KMS-11 (cell line): ENCODE data around the gene FOXL2.

Source experiments
- H2AFZ ChIP-seq: fragments of 200-600 bp; sonication (generic); 2 replicates; pipeline ENCODE4 v1.6.1; 2016; ENCODE audit warnings: antibody characterized with exemption, mixed run types, low read depth
- H3K27ac ChIP-seq: fragments of 200-600 bp; sonication (generic); 2 replicates; pipeline ENCODE4 v1.6.1; 2016; ENCODE audit warnings: mild to moderate bottlenecking, mixed run types
- H3K27me3 ChIP-seq: fragments of 200-600 bp; sonication (generic); 2 replicates; pipeline ENCODE4 v1.6.1; 2017; ENCODE audit warnings: mild to moderate bottlenecking, low read depth, mixed run types, moderate library complexity; ENCODE audit not compliant: insufficient read depth
- H3K36me3 ChIP-seq: fragments of 200-600 bp; sonication (generic); 2 replicates; pipeline ENCODE4 v1.6.1; 2017; ENCODE audit warnings: mild to moderate bottlenecking, mixed run types; ENCODE audit not compliant: insufficient read depth
- H3K4me1 ChIP-seq: fragments of 200-600 bp; sonication (generic); 2 replicates; pipeline ENCODE4 v1.6.1; 2016; ENCODE audit warnings: mild to moderate bottlenecking, low read depth, mixed run types; ENCODE audit not compliant: poor library complexity, severe bottlenecking
- H3K4me2 ChIP-seq: fragments of 200-600 bp; sonication (generic); 2 replicates; pipeline ENCODE4 v1.7.0; 2016; ENCODE audit warnings: mild to moderate bottlenecking, mixed run types
- H3K4me3 ChIP-seq: fragments of 200-600 bp; sonication (generic); IDR thresholded peaks from 2 replicates; pipeline ENCODE4 v1.6.1; 2017; ENCODE audit warnings: low read depth, low read length, mixed read lengths; ENCODE audit not compliant: insufficient read depth
- H3K79me2 ChIP-seq: fragments of 200-600 bp; sonication (generic); 2 replicates; pipeline ENCODE4 v1.6.1; 2016; ENCODE audit warnings: low read depth, mixed run types; ENCODE audit not compliant: insufficient read depth
- H3K9ac ChIP-seq: fragments of 200-600 bp; sonication (generic); 2 replicates; pipeline ENCODE4 v1.6.1; 2016; ENCODE audit warnings: mild to moderate bottlenecking, mixed run types
- H4K20me1 ChIP-seq: fragments of 200-600 bp; sonication (generic); 2 replicates; pipeline ENCODE4 v1.6.1; 2016; ENCODE audit warnings: mild to moderate bottlenecking, mixed run types; ENCODE audit not compliant: insufficient read depth
- CTCF ChIP-seq: fragments of 200-600 bp; sonication (generic); conservative IDR thresholded peaks from 2 replicates; pipeline ENCODE4 v1.6.1; 2017; ENCODE audit warnings: low read depth, mild to moderate bottlenecking, antibody characterized with exemption, low read length, moderate library complexity, mixed read lengths

Gene FOXL2

GRCh38 chr3:138914870-138915502 is 32.0 kb downstream of the FOXL2 start:
- Histone ChIP-seq H4K20me1 (no peaks in the 10 kb centered on the region), H3K27ac (no peak overlapping the region), H3K79me2 (no peaks in the 10 kb centered on the region), H3K36me3 (no peaks in the 10 kb centered on the region), H3K9ac (peak overlapping the region; percentile 81; the same call in 1 of the 2 replicates), H3K27me3 (no peaks in the 10 kb centered on the region), H3K4me2 (peak overlapping the region; percentile 89), H3K4me3 (no peak overlapping the region), H3K4me1 (peaks cover 6% of the 10 kb centered on the region), H2AFZ (peak overlapping the region; percentile 88)
- TF ChIP-seq CTCF: no peak

GRCh38 chr3:138913766-138914165 is 33.2 kb downstream of the FOXL2 start:
- no peaks in the 10 kb centered on the region for H3K27me3 ChIP-seq
- no peaks in the 10 kb centered on the region for H3K79me2 ChIP-seq
- H3K27ac ChIP-seq: no peak overlapping the region
- H3K9ac ChIP-seq: no peak overlapping the region
- H3K4me1 ChIP-seq: peaks cover 6% of the 10 kb centered on the region
- H2AFZ ChIP-seq: no peak overlapping the region
- H3K4me2 ChIP-seq: no peak overlapping the region
- H3K4me3 ChIP-seq: no peak overlapping the region
- no peaks in the 10 kb centered on the region for H3K36me3 ChIP-seq
- TF ChIP-seq CTCF: no peak
- no peaks in the 10 kb centered on the region for H4K20me1 ChIP-seq

GRCh38 chr3:138912237-138912636 is 34.7 kb downstream of the FOXL2 start:
- Histone ChIP-seq H3K79me2 (no peaks in the 10 kb centered on the region), H2AFZ (no peak overlapping the region), H3K36me3 (no peaks in the 10 kb centered on the region), H3K4me3 (no peak overlapping the region), H3K4me1 (peaks cover 6% of the 10 kb centered on the region), H3K9ac (no peak overlapping the region), H3K27me3 (no peaks in the 10 kb centered on the region), H4K20me1 (no peaks in the 10 kb centered on the region), H3K4me2 (no peak overlapping the region), H3K27ac (no peak overlapping the region)
- TF ChIP-seq CTCF: no peak

- H3K79me2 ChIP-seq: no peaks in the 10 kb centered on the region
- no peak overlapping the region for H3K4me2 ChIP-seq
- no peaks in the 10 kb centered on the region for H3K27me3 ChIP-seq
- no peak overlapping the region for H3K9ac ChIP-seq
- no peaks in the 10 kb centered on the region for H4K20me1 ChIP-seq
- no peak for TF ChIP-seq CTCF
- no peak overlapping the region for H3K27ac ChIP-seq
- no peak overlapping the region for H3K4me3 ChIP-seq
- H3K36me3 ChIP-seq: no peaks in the 10 kb centered on the region
- H2AFZ ChIP-seq: no peak overlapping the region
- peaks cover 6% of the 10 kb centered on the region for H3K4me1 ChIP-seq
Observed at GRCh38 chr3:138911621-138912020, 35.3 kb downstream of the FOXL2 start.
